Left ventricle myocardium superior (tissue), 1 donor: Measurements from ENCODE around the gene IGFLR1. TPM values are rescaled to one million over a fixed set of nuclear protein-coding genes. Genes with fewer than 3 reads are reported as not detected.
A peak's percentile ranks its signal among the peaks of the same experiment; 100 is the strongest.

ENCODE experiments used
- ATAC-seq: fragments of 200-7000 bp; cut with Tn5 transposase; one replicate; pipeline ENCODE4 v1.9.1; 2020; ENCODE audit warnings: mild to moderate bottlenecking, moderate library complexity
- DNase-seq: peaks from one replicate; pipeline ENCODE4 v3.0.0-alpha.2; 2020
- intact Hi-C: fragments of 100-400 bp; cut with micrococcal nuclease; formaldehyde crosslinking; loops from one replicate; pipeline ENCODE4 v1.11.0; 2022
- total RNA-seq: library from RNA; stranded (reverse); fragmentation: NEBNext Ultra II Directional; extraction: Animal tissue kit (Norgen Biotek cat#: 25700); gene quantifications from one replicate; pipeline ENCODE4 v1.2.1, GENCODE V29; 2021
- donor health status: DM: no; HTN: yes; CAD: no; lungs with severe emphysema.

The IGFLR1 gene
- total RNA-seq, 1 donor from 2014 or later = 3.2 TPM

DNA sequence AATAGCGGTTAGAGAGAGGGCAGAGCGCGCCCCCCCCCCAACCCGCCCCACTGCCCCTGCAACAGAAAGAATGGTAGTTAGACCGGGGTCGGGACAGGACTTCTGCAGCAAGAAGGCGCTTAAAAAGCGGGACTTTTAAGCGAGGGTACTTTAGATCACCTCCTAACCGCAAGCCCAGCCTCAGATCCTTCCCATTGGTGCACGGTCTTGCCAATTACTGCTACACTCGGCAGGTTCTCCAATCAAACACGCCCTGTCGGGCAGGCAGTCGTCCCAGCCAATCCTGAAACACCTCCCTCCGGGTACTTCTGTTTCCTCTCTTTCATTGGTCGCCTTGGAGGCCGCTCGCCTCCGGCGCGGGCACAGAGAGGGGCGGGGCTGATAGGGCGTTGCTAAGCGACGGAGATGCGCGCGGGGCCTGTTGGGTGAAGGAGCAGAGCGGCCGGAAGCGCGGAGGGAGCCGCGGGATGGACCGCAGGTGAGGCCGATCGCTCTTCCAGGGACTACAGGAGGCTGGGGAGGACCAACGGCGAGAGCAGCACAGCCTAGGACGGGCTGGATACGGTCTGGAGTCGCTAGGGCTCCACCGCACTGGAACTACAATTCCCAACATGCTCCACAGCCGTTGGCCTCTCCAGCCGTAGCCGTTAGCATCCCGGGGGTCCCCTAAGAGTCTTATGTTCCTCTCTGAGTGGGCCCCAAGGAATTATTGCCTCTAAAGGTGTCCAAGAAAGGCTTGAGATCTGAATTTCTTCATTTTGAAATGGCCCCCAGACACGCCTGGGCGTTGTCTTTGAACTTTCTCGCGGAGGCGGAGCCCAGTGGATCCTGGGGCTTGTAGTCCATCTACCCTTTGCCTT lies 15.7 kb upstream of the IGFLR1 start, which contains the start of gene PROSER3:
Gene PROSER3 (plus strand): TSS at position 428 of the 860 bp plus-strand sequence. CDS start 40 bp downstream, at position 468.
- intact Hi-C loops = no loop called here
- DNase-seq (peak; percentile 98), ATAC-seq (peak; percentile 76)

DNA sequence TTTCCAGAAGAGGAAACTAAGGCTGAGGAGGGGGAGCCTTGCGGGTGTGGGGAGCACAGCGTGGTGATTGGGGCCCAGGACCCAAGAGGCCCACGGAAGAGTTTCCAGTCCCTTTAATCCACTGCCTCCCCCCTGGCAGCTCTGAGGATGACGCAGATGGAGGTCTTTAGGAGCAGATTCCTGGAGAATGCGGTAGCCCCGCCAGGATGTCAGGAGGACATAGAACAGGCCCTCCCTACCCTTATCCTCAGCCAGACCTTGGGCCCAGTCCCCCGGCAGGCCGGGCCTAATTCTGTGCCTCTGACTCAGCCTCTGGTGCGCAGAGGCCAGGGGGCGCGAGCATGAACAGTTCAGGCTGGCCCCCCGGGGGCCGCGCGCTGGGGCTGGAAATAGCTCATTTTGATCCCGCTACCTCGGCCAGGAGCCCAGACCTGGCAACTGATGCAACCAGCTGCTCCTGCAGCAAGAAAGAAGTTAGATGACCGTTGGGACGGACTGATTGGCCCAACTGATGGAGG lies 15.0 kb upstream of the IGFLR1 start:
- DNase-seq (peak; percentile 93), ATAC-seq (peak; percentile 63)
- intact Hi-C loops = no loop called here

DNA sequence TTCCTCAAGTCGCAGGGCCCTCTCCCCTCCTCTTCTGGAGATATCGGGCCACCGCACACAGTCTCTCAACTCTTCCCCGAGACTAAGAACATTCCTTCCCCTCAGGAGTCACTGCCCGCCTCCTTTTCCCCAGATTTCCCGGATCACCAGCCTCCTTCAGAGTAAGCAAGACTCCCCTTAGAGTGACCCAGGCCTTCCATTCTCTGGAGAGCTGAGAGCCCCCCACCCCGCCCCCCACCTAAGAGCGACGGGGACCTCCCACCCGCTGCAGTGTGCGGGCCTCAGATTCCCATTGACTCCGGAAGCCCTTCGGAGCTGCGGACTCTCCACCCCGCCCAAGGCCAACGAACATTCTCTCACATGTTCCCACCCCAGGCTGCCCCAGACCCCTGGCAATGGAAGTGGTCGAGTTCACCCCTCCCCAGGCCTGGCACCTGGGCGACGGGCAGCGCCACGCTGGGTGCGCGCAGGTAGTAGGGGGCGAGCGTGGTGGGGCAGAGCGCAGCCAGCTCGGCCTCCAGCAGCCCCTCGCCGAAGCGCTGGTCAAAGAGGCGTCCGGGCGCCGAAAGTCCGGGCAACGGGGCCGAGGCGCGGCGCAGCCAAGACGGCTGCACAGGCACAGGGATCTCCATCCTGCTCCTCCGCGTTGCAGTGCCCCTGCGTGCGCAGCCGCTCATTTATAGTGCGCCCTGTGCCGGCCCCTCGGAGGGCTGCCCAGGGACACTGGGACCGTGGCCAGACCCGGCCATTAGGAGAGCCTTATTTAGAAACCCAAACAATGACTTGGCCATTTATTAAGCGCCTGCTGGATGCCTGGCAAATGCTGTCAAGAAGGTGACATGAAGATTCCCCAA lies 14.4 kb upstream of the IGFLR1 start, which contains the start of gene HSPB6:
Gene HSPB6 (minus strand): TSS at position 653 of the 854 bp plus-strand sequence. CDS start 21 bp downstream, at position 632.
- ATAC-seq = peak; percentile 50
- DNase-seq = peak; percentile 89
- intact Hi-C loops = no loop called here

DNA sequence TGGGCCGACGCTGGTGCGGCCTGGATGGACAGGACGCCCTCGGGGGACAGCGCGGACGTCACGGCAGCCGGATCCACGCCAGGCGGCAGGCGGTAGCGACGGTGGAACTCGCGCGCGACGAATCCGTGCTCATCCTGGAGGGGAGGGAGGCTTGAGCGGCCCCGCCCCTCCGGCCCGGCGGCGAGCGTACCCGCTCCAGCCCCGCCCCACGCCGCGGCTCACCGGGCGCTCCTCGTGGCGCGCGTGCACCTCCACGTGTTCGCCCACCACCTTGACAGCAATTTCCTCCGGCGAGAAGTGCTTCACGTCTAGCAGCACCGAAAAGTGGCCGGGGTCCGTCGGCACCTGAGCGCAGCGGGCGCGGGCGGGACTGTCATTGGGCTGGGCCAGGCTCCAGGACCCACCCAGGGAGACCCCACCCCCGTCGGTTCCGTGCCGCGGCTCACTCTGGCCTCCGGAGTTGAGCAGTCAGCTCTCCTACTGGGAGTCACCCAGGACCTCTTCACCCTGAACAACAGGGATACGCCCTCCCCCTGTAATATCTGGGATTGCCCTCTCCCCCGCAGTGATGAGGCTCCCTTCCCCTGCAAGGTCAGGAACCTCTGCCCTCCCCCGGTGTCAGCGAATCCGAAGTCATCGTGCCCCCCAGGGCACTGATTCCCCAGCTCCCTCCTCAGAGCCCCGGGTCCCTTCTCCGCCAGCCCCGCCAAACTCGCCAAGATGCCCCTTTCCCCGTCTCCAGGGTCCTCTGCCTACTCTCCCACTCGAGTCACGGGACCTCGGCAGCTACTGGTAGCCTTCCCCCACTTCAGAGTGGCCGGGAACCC lies 13.5 kb upstream of the IGFLR1 start:
- intact Hi-C loops = no loop called here
- ATAC-seq = peak; percentile 52
- DNase-seq = peak; percentile 95

DNA sequence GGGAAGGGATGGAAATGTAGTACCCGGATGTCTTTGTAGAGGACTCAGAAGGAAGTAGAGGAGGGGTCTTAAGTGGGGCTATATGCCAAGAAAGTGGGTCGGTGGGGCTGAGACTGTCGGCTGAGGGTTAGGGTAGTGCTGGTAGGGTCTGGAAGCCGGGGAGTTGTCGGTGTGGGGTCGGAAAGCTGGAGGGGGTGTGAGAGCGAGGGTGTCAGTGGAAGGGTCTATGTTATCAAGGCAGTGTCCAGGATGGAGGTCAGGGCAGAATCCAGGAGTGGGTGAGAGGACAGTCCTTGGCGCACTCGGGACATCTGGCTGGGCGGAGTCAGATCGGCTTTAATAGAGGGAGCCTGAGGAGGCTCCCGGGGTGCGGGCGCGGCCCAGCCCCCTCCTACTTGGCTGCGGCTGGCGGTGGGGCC lies 12.9 kb upstream of the IGFLR1 start:
- DNase-seq (no peak), ATAC-seq (no peak)
- intact Hi-C loops = no loop called here

DNA sequence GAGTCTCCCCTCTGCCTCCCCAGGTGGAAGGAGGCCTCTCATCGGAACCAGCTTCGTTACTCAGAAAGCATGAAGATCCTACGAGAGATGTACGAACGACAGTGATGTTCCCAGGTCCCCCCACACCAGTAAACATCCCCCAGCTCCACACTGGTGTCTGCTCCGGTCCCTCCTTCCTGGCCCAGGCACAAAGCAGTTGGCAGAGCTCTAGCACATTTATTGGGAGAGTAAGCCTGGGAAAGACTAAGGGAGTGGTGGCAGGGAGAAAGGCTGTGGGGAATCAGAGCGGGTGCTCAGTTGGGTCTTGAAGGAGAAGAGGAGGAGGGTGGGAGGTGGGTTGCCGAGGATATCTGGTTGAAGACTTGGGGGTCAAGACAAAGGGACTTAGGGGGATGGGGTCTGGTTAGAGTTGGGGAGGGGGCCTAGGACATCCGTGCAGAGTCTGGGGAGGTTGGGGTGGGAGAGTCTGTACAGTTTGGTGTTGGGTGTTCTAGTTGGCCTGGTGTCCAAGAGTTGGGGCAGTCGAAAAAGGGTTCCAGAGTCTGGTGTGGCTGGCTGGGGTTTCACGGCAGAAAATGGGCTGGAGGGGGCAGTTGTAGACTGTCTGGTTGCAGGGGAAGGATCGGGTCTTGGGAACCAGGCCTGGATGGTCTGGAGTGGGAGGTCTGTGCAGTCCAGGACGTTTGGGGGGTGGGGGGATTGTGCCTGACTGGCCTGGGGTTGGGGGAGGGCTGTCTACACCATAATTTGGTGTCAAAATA lies 12.3 kb upstream of the IGFLR1 start:
- ATAC-seq (no peak), DNase-seq (no peak)
- intact Hi-C loops = no loop called here

DNA sequence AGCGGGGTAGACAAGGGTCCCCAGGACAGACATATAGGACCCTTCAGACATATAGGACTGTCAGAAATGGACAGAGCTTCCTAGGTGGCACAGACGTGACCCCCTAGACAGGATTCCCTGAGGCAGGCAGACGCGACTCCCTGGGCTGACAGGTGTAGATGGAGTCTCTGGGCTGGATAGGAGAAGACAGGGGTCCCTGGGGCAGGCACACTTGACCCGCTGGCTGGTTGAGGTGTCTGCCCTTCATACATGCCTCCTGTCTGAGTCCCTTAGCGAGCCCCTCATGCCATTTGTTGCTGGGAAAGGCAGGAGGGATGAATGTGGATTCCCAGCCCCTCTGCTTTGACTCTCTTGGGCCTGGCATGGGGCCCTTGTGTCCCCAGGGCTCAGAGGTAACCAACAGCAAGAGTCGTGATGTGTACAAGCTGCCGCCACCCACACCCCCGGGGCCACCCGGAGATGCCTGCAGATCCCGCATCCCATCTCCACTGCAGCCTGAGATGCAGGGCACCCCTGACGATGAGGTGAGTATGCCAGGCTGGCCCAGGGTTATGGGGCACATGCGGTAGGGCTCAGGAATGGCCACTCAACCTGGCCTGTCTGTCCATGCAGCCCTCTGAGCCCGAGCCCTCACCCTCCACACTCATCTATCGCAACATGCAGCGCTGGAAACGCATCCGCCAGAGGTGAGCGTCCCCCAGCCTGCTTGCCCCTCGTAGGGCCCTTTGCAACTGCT lies 11.6 kb upstream of the IGFLR1 start:
- ATAC-seq = no peak
- DNase-seq = no peak
- intact Hi-C loops = no loop called here

DNA sequence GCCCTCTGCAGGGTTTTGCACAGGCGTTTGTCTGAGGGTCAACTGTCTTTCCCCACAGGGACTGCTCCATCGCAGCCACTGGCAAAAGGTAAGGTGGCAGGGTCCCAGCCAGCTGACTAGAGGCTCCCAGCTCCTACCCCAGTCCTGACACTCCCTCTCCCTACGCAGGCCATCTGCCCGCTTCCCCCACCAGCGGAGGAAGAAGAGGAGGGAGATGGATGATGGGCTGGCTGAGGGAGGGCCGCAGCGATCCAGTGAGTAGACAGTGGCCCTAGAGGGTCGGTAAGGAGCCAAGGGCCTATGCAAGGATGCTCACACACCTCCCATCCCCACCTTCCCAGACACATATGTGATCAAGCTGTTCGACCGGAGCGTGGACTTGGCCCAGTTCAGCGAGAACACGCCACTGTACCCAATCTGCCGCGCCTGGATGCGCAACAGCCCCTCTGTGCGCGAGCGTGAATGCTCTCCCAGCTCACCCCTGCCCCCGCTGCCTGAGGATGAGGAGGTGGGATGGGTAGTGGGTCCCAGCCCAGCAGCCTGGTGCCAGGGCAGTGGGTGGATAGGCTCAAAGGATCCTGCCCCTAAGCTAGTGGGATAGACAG lies 10.6 kb upstream of the IGFLR1 start:
- no peak for ATAC-seq
- DNase-seq = no peak
- intact Hi-C loops = no loop called here

DNA sequence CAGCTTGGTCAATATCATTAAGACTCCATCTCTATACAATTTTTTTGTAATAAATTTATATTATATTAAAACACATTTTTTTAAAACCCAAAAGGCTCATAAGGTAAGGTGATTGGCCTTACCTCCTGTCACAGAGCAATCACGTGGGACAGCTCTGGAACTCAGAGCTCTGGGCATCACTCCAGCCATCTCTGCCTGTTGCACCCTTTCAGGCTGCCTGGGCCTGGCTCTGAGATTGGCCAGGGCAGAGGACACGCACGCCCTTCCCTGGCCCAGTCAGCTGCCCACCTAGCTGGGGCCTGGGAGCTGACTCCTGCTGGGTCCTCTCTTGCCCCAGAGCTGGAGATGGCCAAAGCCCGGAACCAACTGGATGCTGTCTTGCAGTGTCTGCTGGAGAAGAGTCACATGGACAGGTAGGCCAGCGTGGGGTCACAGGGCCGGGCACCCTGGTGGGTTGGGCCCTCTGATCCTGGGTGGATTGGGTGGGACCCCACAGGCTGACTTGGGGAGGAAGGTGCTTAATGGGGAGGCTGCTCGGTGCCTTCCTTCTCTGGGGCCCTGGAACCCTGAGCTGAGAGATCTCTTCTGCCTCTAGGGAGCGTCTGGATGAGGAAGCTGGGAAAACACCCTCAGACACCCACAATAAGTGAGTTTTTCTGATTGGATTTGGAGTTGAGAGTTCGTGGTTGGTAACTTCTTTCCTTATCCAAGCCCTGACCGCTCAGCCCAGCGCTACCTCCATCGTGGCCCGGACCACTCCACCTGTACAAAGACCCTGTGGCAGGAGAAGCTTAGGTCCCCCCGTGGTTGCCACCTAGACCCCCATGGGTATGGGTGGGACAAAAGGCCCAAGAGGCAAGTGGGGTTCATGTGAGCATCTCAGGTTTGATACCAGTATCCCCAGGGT lies 9.8 kb upstream of the IGFLR1 start:
- DNase-seq (no peak), ATAC-seq (no peak)
- intact Hi-C loops = no loop called here

DNA sequence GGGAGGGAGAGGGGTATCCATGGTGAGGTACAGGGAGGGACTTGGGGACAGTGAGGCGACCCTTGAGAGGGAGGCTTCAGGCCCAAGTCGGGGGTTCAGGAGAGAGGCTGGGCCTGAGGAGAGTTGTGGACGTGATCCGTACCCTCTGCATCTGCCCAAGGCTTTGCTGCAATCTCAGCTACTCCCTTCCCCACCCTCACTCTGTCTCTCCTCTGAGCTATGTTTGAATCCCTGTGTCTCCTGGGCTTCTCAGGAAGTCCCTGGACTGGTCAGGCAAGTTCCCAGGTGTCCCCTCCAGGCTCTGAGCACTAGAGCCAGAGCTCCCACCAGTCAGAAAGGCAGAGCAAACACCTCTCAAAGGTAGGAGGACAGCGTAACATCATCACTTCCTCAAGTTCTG lies 7.9 kb upstream of the IGFLR1 start:
- intact Hi-C loops = no loop called here
- DNase-seq (no peak), ATAC-seq (no peak)

DNA sequence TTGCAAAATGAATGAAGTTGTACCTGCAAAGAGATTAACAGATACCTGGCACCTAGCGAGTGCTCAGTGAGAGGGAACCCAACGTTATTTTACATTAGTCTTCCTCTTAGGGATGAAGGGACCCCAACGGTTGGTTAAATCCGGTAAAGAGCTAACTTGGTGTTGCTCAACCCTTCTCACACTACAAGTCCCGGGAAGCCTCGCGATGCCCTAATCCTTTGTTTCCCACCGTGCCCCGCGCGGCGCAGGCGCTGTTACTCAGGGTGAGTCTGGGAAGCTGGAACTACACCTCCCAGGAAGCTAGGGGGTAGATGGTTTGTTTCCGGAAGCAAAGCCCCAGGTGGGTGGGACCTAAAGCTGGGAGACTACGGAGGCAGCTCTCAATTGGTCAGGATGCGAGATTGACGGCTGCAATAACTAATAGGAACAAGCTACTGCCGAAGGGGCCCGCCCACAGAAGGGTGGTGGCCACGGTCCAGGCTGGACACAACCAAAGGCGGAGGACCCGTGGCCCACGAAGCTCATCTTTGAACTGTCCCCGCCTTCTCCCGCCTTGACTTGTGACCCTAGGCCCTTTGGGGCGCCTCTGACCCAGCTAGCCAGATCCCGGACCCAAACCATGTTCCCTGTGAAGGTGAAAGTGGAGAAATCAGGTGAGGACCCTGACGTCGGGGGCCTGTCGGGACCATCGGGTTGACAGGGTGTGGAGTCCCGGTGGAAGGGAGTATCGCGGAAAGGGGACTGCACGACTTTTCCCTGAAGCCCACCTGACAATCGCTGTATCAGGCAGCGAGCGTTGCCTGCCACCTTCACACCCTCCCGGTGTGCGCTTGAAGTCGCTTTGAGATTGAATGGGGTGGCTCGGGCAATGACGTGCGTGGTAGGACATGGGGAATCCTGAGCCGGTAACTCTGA lies 6.1 kb upstream of the IGFLR1 start, which contains the start of gene LIN37:
Gene LIN37 (plus strand): TSS at position 471 of the 915 bp plus-strand sequence. CDS start 149 bp downstream, at position 620.
- ATAC-seq (peak; percentile 83), DNase-seq (peak; percentile 99)
- intact Hi-C loops = no loop called here

DNA sequence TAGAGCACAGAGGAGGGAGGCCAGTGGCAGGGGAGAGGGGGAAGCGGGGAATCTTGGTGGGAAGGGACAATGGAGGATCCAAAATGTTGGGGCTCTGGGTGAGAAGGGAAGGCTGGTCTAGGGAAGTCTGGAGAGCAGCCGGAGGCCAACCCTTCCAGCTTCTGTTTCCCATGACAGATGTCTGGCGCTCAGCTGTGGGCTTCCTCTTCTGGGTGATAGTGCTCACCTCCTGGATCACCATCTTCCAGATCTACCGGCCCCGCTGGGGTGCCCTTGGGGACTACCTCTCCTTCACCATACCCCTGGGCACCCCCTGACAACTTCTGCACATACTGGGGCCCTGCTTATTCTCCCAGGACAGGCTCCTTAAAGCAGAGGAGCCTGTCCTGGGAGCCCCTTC lies 4.3 kb upstream of the IGFLR1 start:
- DNase-seq = no peak
- intact Hi-C loops = no loop called here
- no peak for ATAC-seq

DNA sequence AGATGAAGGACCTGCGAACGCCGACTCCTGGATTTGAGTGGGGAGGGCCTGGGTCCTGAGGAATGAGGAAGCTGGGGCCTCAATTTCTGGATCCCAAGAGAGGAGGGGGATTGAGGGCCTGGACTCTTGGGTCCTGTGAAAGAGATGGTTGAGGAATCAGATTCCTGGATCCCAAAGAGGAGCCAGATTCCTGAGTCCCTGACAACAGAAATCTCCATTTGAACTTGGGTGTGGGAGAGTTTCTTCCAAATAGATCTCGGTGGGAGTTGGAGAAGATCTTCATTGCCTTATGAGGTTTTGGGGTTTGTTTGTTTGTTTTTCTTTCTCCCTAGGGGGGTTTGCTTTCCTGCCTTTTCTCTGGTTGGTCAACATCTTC lies 3.8 kb upstream of the IGFLR1 start:
- intact Hi-C loops = no loop called here
- ATAC-seq = no peak

DNA sequence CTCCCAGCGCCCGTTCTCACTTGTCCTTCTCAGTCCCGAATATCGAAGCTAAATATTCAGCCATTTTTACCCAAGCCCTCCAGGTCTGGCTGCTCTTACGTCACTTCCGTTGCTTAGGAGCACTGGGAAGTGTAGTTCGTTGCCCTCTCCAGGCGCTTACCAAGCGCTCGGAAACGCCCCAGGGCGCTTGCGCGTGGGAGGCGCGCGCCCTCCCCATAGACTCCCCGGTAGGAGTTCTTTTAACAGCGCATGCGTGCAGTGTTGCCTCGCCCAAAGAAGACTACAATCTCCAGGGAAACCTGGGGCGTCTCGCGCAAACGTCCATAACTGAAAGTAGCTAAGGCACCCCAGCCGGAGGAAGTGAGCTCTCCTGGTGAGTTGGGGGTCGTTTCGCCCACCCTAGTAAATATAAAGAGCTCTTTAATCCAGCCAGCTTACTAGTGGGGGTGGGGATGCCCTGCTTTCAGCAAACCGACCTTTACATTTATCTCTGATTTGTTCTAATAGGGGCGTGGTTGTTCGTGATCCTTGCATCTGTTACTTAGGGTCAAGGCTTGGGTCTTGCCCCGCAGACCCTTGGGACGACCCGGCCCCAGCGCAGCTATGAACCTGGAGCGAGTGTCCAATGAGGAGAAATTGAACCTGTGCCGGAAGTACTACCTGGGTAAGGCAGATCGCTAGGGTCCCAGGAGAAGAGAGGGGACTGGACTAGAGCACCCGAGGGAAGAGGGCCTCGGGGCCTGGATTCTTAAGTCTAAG lies 3.3 kb upstream of the IGFLR1 start, which contains the start of the genes PSENEN and U2AF1L4:
Gene PSENEN (plus strand): TSS at position 324 of the 759 bp plus-strand sequence. CDS start 280 bp downstream, at position 604.
Gene U2AF1L4 (minus strand): TSS at position 91 of the 759 bp plus-strand sequence. CDS start 27 bp downstream, at position 64.
- ATAC-seq (peak; percentile 81), DNase-seq (peak; percentile 98)
- intact Hi-C loops = no loop called here

More for the DNA sequence above, 3.8 kb upstream of the IGFLR1 start:
- no peak for DNase-seq
